Measurements from ENCODE around the gene PPARD.

Gene PPARD

GRCh38 chr6:35354361-35355135, 12.2 kb downstream of the PPARD start:
- no peak for DNase-seq (ENCODE audit: low spot score)

GRCh38 chr6:35356391-35356790, 14.0 kb downstream of the PPARD start:
- DNase-seq (ENCODE audit: low spot score), result no peak

- no peak for DNase-seq (ENCODE audit: low spot score)
Measured at GRCh38 chr6:35357677-35358076, 15.3 kb downstream of the PPARD start.

- DNase-seq (ENCODE audit: low spot score), result no peak
Measured at GRCh38 chr6:35358086-35358485, 15.7 kb downstream of the PPARD start.

GRCh38 chr6:35359346-35359743, 17.0 kb downstream of the PPARD start:
- DNase-seq (ENCODE audit: low spot score), result no peak

- DNase-seq (ENCODE audit: low spot score), result no peak
Measured at GRCh38 chr6:35359744-35360348, 17.5 kb downstream of the PPARD start.

GRCh38 chr6:35360349-35361138, 18.2 kb downstream of the PPARD start:
- DNase-seq (ENCODE audit: low spot score), result no peak

- DNase-seq (ENCODE audit: low spot score), result no peak
Measured at GRCh38 chr6:35362200-35362599, 19.8 kb downstream of the PPARD start.

- DNase-seq (ENCODE audit: low spot score), result no peak
Measured at GRCh38 chr6:35363293-35363750, 21.0 kb downstream of the PPARD start.

GRCh38 chr6:35365594-35366203, 23.3 kb downstream of the PPARD start:
- DNase-seq (ENCODE audit: low spot score), result peak; percentile 30

- no peak for DNase-seq (ENCODE audit: low spot score)
Measured at GRCh38 chr6:35366204-35366596, 23.8 kb downstream of the PPARD start.

GRCh38 chr6:35367646-35368037, 25.3 kb downstream of the PPARD start:
- DNase-seq (ENCODE audit: low spot score), result no peak

- DNase-seq (ENCODE audit: low spot score), result peak; percentile 38
Measured at GRCh38 chr6:35368038-35368887, 25.9 kb downstream of the PPARD start.

- peak; percentile 73 for DNase-seq (ENCODE audit: low spot score)
Measured at GRCh38 chr6:35370124-35370741, 27.9 kb downstream of the PPARD start.

- no peak for DNase-seq (ENCODE audit: low spot score)
Measured at GRCh38 chr6:35370785-35371493, 28.6 kb downstream of the PPARD start.

GRCh38 chr6:35371494-35372262, 29.3 kb downstream of the PPARD start:
- DNase-seq (ENCODE audit: low spot score), result no peak

- no peak for DNase-seq (ENCODE audit: low spot score)
Measured at GRCh38 chr6:35372633-35373032, 30.3 kb downstream of the PPARD start.

GRCh38 chr6:35376281-35376680, 33.9 kb downstream of the PPARD start:
- no peak for DNase-seq (ENCODE audit: low spot score)

GRCh38 chr6:35377002-35377401, 34.6 kb downstream of the PPARD start:
- DNase-seq (ENCODE audit: low spot score), result no peak

- DNase-seq (ENCODE audit: low spot score), result no peak
Measured at GRCh38 chr6:35378261-35378660, 35.9 kb downstream of the PPARD start.

Measured in RKO (cell line).